OCI-LY3 (cell line): Measurements from ENCODE around the gene FAM168B.

Experiments
- H2AFZ ChIP-seq: fragments of 200-600, 300-600 bp; shearing (Covaris generic); 2 replicates; pipeline ENCODE4 v1.6.0; 2014; ENCODE audit warnings: antibody characterized with exemption, low read depth, low read length
- H3K27ac ChIP-seq: fragments of 200-600, 300-600 bp; sonication (generic); 2 replicates; pipeline ENCODE4 v1.5.1; 2014; ENCODE audit warnings: mild to moderate bottlenecking, low read length, moderate library complexity, mixed read lengths
- H3K27me3 ChIP-seq: fragments of 200-600, 300-600 bp; sonication (generic); 2 replicates; pipeline ENCODE4 v1.6.1; 2014; ENCODE audit warnings: low read depth, low read length, mixed read lengths
- H3K36me3 ChIP-seq: fragments of 200-600, 300-600 bp; sonication (generic); replicated peaks from 2 replicates; pipeline ENCODE3; 2014; ENCODE audit warnings: low read depth, low read length, mixed read lengths
- H3K4me1 ChIP-seq: fragments of 300-600, 200-600 bp; sonication (generic); 2 replicates; pipeline ENCODE4 v1.6.1; 2014; ENCODE audit warnings: low read length, mixed read lengths
- H3K4me2 ChIP-seq: fragments of 200-600, 300-600 bp; sonication (generic); 2 replicates; pipeline ENCODE4 v1.6.1; 2014; ENCODE audit warnings: low read length, mixed read lengths
- H3K4me3 ChIP-seq: fragments of 300-600, 200-600 bp; sonication (generic); 2 replicates; pipeline ENCODE4 v1.5.1; 2014; ENCODE audit warnings: antibody characterized with exemption, mild to moderate bottlenecking, low read length, moderate library complexity
- H3K79me2 ChIP-seq: fragments of 300-600, 200-600 bp; shearing (Covaris generic); 2 replicates; pipeline ENCODE4 v1.6.1; 2014; ENCODE audit warnings: mild to moderate bottlenecking, low read length, mixed read lengths
- H3K9ac ChIP-seq: fragments of 300-600, 200-600 bp; shearing (Covaris generic); 2 replicates; pipeline ENCODE4 v1.6.0; 2014; ENCODE audit warnings: mild to moderate bottlenecking, low read length, moderate library complexity
- H3K9me3 ChIP-seq: fragments of 200-600, 300-600 bp; shearing (Covaris generic); 2 replicates; pipeline ENCODE4 v1.6.1; 2014; ENCODE audit warnings: low read length, mixed read lengths; ENCODE audit not compliant: insufficient read depth
- H4K20me1 ChIP-seq: fragments of 200-600, 300-600 bp; sonication (generic); 2 replicates; pipeline ENCODE4 v1.6.1; 2016; ENCODE audit warnings: low read length, mixed read lengths; ENCODE audit not compliant: insufficient read depth
- EZH2phosphoT487 ChIP-seq: fragments of 200-600 bp; shearing (Covaris generic); IDR thresholded peaks from 2 replicates; pipeline ENCODE4 v1.6.1; 2018; ENCODE audit warnings: antibody characterized with exemption, mixed run types, low read depth
- TF ChIP-seq, protein P1 (sequence below): fragments of 200-600, 300-600 bp; sonication (generic); IDR thresholded peaks from 2 replicates; pipeline ENCODE4 v1.5.1; 2014; ENCODE audit warnings: antibody characterized with exemption, low read length, low read depth

Gene FAM168B

DNA sequence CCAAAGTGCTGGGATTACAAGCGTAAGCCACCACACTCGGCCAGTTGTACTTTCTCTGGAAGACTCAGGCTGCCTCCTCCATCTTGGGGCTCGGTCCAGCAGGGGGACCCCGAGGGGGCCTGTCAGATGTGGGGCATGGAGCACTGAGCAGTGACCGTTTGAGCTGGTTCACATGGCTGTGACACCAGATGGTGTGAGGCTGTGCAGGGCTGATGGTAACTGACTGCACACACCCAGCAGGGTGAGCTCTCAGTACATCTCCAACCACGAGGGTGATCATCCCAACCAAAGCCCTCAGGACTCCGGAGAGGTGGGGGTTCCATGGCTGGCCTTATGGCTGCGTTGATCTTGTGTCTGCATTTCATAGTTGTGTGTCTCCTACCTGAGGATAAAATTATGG lies 63.4 kb downstream of the FAM168B start:
- Histone ChIP-seq H3K27ac (no peak overlapping the region), H3K9me3 (no peaks in the 10 kb centered on the region), H3K79me2 (no peaks in the 10 kb centered on the region), H3K4me1 (no peaks in the 10 kb centered on the region), H3K4me3 (no peak overlapping the region), H3K27me3 (no peaks in the 10 kb centered on the region), H2AFZ (no peak overlapping the region), H3K36me3 (no peaks in the 10 kb centered on the region), H3K9ac (no peak overlapping the region), H3K4me2 (no peak overlapping the region), H4K20me1 (no peaks in the 10 kb centered on the region)
- TF ChIP-seq EZH2phosphoT487, result no peak
- TF ChIP-seq, protein P1, sequence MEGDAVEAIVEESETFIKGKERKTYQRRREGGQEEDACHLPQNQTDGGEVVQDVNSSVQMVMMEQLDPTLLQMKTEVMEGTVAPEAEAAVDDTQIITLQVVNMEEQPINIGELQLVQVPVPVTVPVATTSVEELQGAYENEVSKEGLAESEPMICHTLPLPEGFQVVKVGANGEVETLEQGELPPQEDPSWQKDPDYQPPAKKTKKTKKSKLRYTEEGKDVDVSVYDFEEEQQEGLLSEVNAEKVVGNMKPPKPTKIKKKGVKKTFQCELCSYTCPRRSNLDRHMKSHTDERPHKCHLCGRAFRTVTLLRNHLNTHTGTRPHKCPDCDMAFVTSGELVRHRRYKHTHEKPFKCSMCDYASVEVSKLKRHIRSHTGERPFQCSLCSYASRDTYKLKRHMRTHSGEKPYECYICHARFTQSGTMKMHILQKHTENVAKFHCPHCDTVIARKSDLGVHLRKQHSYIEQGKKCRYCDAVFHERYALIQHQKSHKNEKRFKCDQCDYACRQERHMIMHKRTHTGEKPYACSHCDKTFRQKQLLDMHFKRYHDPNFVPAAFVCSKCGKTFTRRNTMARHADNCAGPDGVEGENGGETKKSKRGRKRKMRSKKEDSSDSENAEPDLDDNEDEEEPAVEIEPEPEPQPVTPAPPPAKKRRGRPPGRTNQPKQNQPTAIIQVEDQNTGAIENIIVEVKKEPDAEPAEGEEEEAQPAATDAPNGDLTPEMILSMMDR, result no peak

DNA sequence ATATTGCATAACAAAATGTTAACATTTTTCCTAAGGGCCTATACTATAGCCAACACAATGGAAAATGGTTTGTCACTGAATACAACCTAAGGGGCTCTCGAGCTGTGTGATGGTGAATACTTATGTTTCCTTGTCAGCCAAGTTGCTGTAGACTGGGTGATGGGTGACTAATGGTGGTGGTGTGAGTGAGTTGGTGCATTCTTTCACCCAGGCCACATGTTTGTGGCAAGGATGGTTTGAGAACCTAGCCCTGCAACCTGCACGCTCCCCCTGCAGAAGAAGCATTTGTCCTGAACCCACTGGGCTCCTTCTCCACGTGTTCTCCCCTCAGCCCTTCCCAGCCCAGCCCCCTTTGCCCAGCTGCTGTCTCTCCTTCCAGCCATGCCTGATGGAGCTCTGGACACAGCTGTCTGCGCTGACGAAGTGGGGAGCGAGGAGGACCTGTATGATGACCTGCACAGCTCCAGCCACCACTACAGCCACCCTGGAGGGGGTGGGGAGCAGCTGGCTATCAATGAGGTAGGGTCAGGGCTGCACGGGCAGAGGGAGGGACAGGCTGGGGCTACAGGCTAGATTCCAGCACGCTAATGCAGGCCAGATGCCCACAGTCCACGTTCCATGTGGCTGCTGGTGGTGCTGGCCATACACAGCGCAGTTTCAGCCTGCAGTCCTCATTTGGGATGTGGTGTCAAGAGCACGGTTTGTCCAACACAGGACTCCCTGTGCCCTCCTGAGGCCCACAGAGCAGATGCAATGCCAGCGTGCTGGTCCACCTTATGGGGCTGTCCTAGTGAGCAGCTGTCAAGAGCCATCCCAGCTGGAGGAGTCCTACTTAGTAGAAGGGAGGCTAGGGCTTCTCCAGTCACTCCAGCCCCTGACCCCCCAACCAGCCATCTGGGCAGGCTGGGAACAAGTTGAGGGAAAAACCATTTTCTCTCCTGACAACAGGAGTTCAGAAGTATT lies 65.4 kb downstream of the FAM168B start:
- no peaks in the 10 kb centered on the region for H3K79me2 ChIP-seq
- H3K9ac ChIP-seq, result no peak overlapping the region
- no peak overlapping the region for H3K4me3 ChIP-seq
- H3K36me3 ChIP-seq, result no peaks in the 10 kb centered on the region
- TF ChIP-seq, protein P1, result no peak
- no peak for TF ChIP-seq EZH2phosphoT487
- no peak overlapping the region for H3K27ac ChIP-seq
- H3K4me1 ChIP-seq, result no peaks in the 10 kb centered on the region
- H3K9me3 ChIP-seq, result no peaks in the 10 kb centered on the region
- H3K4me2 ChIP-seq, result no peak overlapping the region
- H3K27me3 ChIP-seq, result no peaks in the 10 kb centered on the region
- no peaks in the 10 kb centered on the region for H4K20me1 ChIP-seq
- no peak overlapping the region for H2AFZ ChIP-seq

DNA sequence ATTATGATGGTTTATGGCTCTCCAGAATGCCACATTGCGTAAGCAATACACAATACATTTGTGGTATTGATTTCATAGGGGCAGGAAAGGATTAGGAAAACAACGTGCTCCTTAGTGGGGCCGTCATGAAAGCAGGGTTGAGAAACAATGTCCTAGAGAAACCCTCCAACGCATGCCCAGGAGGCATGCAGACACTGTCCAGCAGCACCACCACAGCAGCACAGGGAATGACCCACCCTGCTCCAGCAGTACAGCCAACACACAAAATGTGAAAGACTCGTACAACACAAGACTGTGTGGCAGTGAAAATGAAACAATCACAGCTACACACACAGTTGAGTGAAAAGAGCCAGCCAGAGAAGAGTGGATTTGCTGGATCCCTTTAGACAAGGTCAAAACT lies 66.3 kb downstream of the FAM168B start:
- H3K27me3 ChIP-seq, result no peaks in the 10 kb centered on the region
- H2AFZ ChIP-seq, result no peak overlapping the region
- no peak overlapping the region for H3K4me3 ChIP-seq
- no peaks in the 10 kb centered on the region for H3K4me1 ChIP-seq
- H3K9ac ChIP-seq, result no peak overlapping the region
- no peaks in the 10 kb centered on the region for H3K9me3 ChIP-seq
- H4K20me1 ChIP-seq, result no peaks in the 10 kb centered on the region
- TF ChIP-seq, protein P1, result no peak
- no peak for TF ChIP-seq EZH2phosphoT487
- no peak overlapping the region for H3K27ac ChIP-seq
- no peaks in the 10 kb centered on the region for H3K79me2 ChIP-seq
- no peaks in the 10 kb centered on the region for H3K36me3 ChIP-seq
- H3K4me2 ChIP-seq, result no peak overlapping the region

DNA sequence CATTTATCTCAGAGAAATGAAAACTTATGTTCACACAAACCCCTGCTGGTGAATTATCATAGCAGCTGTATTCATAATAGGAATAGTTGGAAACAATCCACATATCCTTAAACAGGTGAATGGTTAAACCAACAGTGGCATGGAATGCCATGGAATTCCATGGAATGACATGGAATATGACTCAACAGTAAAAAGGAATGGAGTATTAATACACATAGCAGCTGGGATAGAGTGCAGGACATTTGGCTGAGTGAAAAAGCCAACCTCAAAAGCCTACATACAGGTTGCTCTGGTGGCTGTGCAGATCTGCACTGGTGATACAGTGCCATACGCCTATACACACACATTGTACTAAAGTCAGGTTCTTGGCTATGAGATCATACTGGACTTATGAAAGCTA lies 69.5 kb downstream of the FAM168B start:
- no peak overlapping the region for H3K27ac ChIP-seq
- H3K9me3 ChIP-seq, result no peaks in the 10 kb centered on the region
- no peak overlapping the region for H3K4me2 ChIP-seq
- no peak overlapping the region for H2AFZ ChIP-seq
- no peak overlapping the region for H3K4me3 ChIP-seq
- H4K20me1 ChIP-seq, result no peaks in the 10 kb centered on the region
- H3K4me1 ChIP-seq, result no peaks in the 10 kb centered on the region
- TF ChIP-seq, protein P1, result no peak
- TF ChIP-seq EZH2phosphoT487, result no peak
- H3K9ac ChIP-seq, result no peak overlapping the region
- H3K79me2 ChIP-seq, result no peaks in the 10 kb centered on the region
- peaks cover 3% of the 10 kb centered on the region; the same call in 1 of the 2 replicates for H3K27me3 ChIP-seq
- H3K36me3 ChIP-seq, result no peaks in the 10 kb centered on the region
